ENCODE data around the gene SEC31B.

DNA sequence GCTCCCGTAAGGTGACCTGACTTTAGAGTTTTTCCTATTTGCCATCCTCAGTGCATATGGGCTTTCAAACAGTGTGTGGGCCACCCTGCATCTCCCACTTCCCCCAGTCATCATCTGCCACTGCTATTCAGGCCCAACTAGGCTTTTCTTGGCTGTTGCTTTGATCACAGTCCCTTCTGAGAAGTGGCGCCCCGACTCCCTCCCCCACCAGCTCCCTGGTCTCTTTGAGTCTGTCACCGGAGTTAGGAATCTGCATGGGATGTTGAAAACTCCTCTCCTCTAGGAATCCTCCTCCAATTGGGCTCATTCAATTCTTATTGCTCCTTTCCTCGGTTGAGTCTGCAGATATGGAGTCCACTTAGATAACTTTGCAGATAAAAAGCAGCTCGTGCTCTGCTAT lies 48.2 kb upstream of the SEC31B start:
- TF ChIP-seq, protein P1, sequence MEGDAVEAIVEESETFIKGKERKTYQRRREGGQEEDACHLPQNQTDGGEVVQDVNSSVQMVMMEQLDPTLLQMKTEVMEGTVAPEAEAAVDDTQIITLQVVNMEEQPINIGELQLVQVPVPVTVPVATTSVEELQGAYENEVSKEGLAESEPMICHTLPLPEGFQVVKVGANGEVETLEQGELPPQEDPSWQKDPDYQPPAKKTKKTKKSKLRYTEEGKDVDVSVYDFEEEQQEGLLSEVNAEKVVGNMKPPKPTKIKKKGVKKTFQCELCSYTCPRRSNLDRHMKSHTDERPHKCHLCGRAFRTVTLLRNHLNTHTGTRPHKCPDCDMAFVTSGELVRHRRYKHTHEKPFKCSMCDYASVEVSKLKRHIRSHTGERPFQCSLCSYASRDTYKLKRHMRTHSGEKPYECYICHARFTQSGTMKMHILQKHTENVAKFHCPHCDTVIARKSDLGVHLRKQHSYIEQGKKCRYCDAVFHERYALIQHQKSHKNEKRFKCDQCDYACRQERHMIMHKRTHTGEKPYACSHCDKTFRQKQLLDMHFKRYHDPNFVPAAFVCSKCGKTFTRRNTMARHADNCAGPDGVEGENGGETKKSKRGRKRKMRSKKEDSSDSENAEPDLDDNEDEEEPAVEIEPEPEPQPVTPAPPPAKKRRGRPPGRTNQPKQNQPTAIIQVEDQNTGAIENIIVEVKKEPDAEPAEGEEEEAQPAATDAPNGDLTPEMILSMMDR (IDR thresholded peaks at IDR 0.05; ENCODE audit: low read length), result no peak
- no peak for TF ChIP-seq EZH2 (IDR thresholded peaks at IDR 0.05; ENCODE audit: borderline replicate concordance, low read length)

All from OCI-LY1 (cell line).